Kidney tubule cell (primary cell): ENCODE measurements around the gene TMEM139.
"Not testable (repeated sequence)": the region's sequence is repeated elsewhere in the genome, so short reads cannot be mapped to it uniquely, and the experiment has no call there.

ENCODE experiments used
- DNase-seq: peaks from one replicate; pipeline ENCODE4 v3.0.0-alpha.2; 2018; ENCODE audit warnings: low spot score

TMEM139 gene

GRCh38 chr7:143259765-143260164, 25.0 kb upstream of the TMEM139 start:
- DNase-seq, result peak; percentile 42

- DNase-seq, result no peak
Measured at GRCh38 chr7:143261901-143262300, 22.9 kb upstream of the TMEM139 start.

- peak; percentile 78 for DNase-seq
Measured at GRCh38 chr7:143263266-143264195, 21.2 kb upstream of the TMEM139 start, which contains the start of gene GSTK1. Gene GSTK1 (plus strand): TSS chr7:143263441. CDS start chr7:143263514, 73 bp downstream.

- not testable (repeated sequence) for DNase-seq
Measured at GRCh38 chr7:143264196-143264568, 20.6 kb upstream of the TMEM139 start.

GRCh38 chr7:143265017-143265693, 19.6 kb upstream of the TMEM139 start:
- no peak for DNase-seq

GRCh38 chr7:143269251-143269650, 15.5 kb upstream of the TMEM139 start:
- DNase-seq, result no peak

- DNase-seq, result no peak
Measured at GRCh38 chr7:143271240-143271639, 13.5 kb upstream of the TMEM139 start.

GRCh38 chr7:143272871-143273270, 11.9 kb upstream of the TMEM139 start:
- DNase-seq, result no peak

- DNase-seq, result peak; percentile 81
Measured at GRCh38 chr7:143279186-143280098, 5.3 kb upstream of the TMEM139 start.

- no peak for DNase-seq
Measured at GRCh38 chr7:143280160-143280559, 4.6 kb upstream of the TMEM139 start.

GRCh38 chr7:143280566-143280965, 4.2 kb upstream of the TMEM139 start:
- no peak for DNase-seq

GRCh38 chr7:143281529-143281928, 3.2 kb upstream of the TMEM139 start:
- no peak for DNase-seq

GRCh38 chr7:143282124-143282523, 2.6 kb upstream of the TMEM139 start:
- peak; percentile 40 for DNase-seq

GRCh38 chr7:143283381-143283780, 1.4 kb upstream of the TMEM139 start:
- DNase-seq, result no peak

- DNase-seq, result peak; percentile 95
Measured at GRCh38 chr7:143285470-143285778, 666 bp downstream of the TMEM139 start.

- no peak for DNase-seq
Measured at GRCh38 chr7:143285806-143286521, 1.2 kb downstream of the TMEM139 start.

GRCh38 chr7:143286522-143286890, 1.7 kb downstream of the TMEM139 start:
- no peak for DNase-seq

- DNase-seq, result no peak
Measured at GRCh38 chr7:143287339-143287934, 2.7 kb downstream of the TMEM139 start.

GRCh38 chr7:143287935-143288826, 3.4 kb downstream of the TMEM139 start, which contains the start of gene CASP2:
Gene CASP2 (plus strand): TSS chr7:143288351. CDS start chr7:143288456, 105 bp downstream.
- DNase-seq, result peak; percentile 97

GRCh38 chr7:143288836-143289235, 4.1 kb downstream of the TMEM139 start:
- peak; percentile 36 for DNase-seq
